HPDE6-E6E7 (cell line): Measurements from ENCODE around the gene LHFPL5.
A peak's percentile ranks its signal among the peaks of the same experiment; 100 is the strongest.

ENCODE experiments used
- DNase-seq: peaks from one replicate; pipeline ENCODE4 v3.0.0; 2011; ENCODE audit warnings: missing footprints; ENCODE audit errors: extremely low spot score

The LHFPL5 gene

GRCh38 chr6:35794536-35795452 lies 10.4 kb upstream of the LHFPL5 start:
- DNase-seq = no peak

GRCh38 chr6:35795453-35796071 lies 9.6 kb upstream of the LHFPL5 start:
- DNase-seq = no peak

GRCh38 chr6:35796236-35796635 lies 8.9 kb upstream of the LHFPL5 start:
- DNase-seq = no peak

GRCh38 chr6:35797837-35798526 lies 7.2 kb upstream of the LHFPL5 start:
- no peak for DNase-seq

GRCh38 chr6:35798706-35799105 lies 6.4 kb upstream of the LHFPL5 start:
- DNase-seq = no peak

GRCh38 chr6:35801148-35801547 lies 4.0 kb upstream of the LHFPL5 start:
- DNase-seq = no peak

- DNase-seq = no peak
Measured at GRCh38 chr6:35808688-35809087, 3.5 kb downstream of the LHFPL5 start.

GRCh38 chr6:35809809-35810208 lies 4.7 kb downstream of the LHFPL5 start:
- DNase-seq = no peak

GRCh38 chr6:35810971-35811698 lies 6.0 kb downstream of the LHFPL5 start:
- DNase-seq = peak; percentile 74

GRCh38 chr6:35811699-35811995 lies 6.5 kb downstream of the LHFPL5 start:
- DNase-seq = no peak

- DNase-seq = no peak
Measured at GRCh38 chr6:35817515-35817914, 12.4 kb downstream of the LHFPL5 start.

- DNase-seq = no peak
Measured at GRCh38 chr6:35823601-35824000, 18.4 kb downstream of the LHFPL5 start.

- no peak for DNase-seq
Measured at GRCh38 chr6:35824552-35825192, 19.5 kb downstream of the LHFPL5 start.

- DNase-seq = no peak
Measured at GRCh38 chr6:35829306-35829705, 24.2 kb downstream of the LHFPL5 start.

- no peak for DNase-seq
Measured at GRCh38 chr6:35831257-35832007, 26.3 kb downstream of the LHFPL5 start.

- no peak for DNase-seq
Measured at GRCh38 chr6:35833536-35833935, 28.4 kb downstream of the LHFPL5 start.

GRCh38 chr6:35839019-35839418 lies 33.9 kb downstream of the LHFPL5 start:
- DNase-seq = no peak

GRCh38 chr6:35842381-35842780 lies 37.2 kb downstream of the LHFPL5 start:
- no peak for DNase-seq

- no peak for DNase-seq
Measured at GRCh38 chr6:35844290-35844689, 39.1 kb downstream of the LHFPL5 start.

- no peak for DNase-seq
Measured at GRCh38 chr6:35850208-35850607, 45.1 kb downstream of the LHFPL5 start.

- DNase-seq = no peak
Measured at GRCh38 chr6:35852994-35853393, 47.8 kb downstream of the LHFPL5 start.
